Mesothelial cell of epicardium (in vitro differentiated cells): ENCODE data around the gene SLC26A11. TPM values are rescaled to one million over a fixed set of nuclear protein-coding genes. Genes with fewer than 3 reads are reported as not detected.
"Not testable (repeated sequence)": the region's sequence is repeated elsewhere in the genome, so short reads cannot be mapped to it uniquely, and the experiment has no call there.

ENCODE experiments used
- DNase-seq, 2 experiments: peaks; one replicate each; pipeline ENCODE4 v3.0.0; 2021; ENCODE audit warnings: low spot score in 2 of 2; ENCODE audit not compliant: unreplicated experiment in 2 of 2
- H3K27ac Mint-ChIP-seq: 2 replicates; pipeline ENCODE4 v1.8.0; 2021; ENCODE audit warnings: mixed read lengths
- H3K27me3 Mint-ChIP-seq: 2 replicates; pipeline ENCODE4 v1.8.0; 2021; ENCODE audit warnings: low read depth, mixed read lengths
- H3K36me3 Mint-ChIP-seq: 2 replicates; pipeline ENCODE4 v1.8.0; 2021; ENCODE audit warnings: mixed read lengths
- H3K4me1 Mint-ChIP-seq: 2 replicates; pipeline ENCODE4 v1.8.0; 2021; ENCODE audit warnings: mixed read lengths
- H3K4me3 Mint-ChIP-seq: 2 replicates; pipeline ENCODE4 v1.8.0; 2021; ENCODE audit warnings: mild to moderate bottlenecking, moderate library complexity, mixed read lengths
- H3K9me3 Mint-ChIP-seq: 2 replicates; pipeline ENCODE4 v1.8.0; 2021; ENCODE audit warnings: mixed read lengths
- CTCF ChIP-seq: fragments of 200-600 bp; sonication (generic); IDR thresholded peaks from one replicate; pipeline ENCODE4 v1.5.0; 2021; ENCODE audit warnings: antibody characterized with exemption; ENCODE audit not compliant: unreplicated experiment
- total RNA-seq: library from RNA; stranded (reverse); gene quantifications from 3 replicates; pipeline ENCODE4 v1.2.1, GENCODE V29; 2021

Gene SLC26A11
- total RNA-seq, 1 donor from 2014 or later: 41.2 TPM

GRCh38 chr17:80237386-80237785, 17.2 kb downstream of the SLC26A11 start:
- H3K36me3 Mint-ChIP-seq: peaks cover 63% of the 10 kb centered on the region
- H3K4me1 Mint-ChIP-seq: no peaks in the 10 kb centered on the region
- H3K4me3 Mint-ChIP-seq: no peak overlapping the region
- DNase-seq: no peak
- H3K27ac Mint-ChIP-seq: no peak overlapping the region
- no peak for TF ChIP-seq CTCF
- peaks cover 15% of the 10 kb centered on the region for H3K9me3 Mint-ChIP-seq
- no peaks in the 10 kb centered on the region for H3K27me3 Mint-ChIP-seq

- H3K4me1 Mint-ChIP-seq: no peaks in the 10 kb centered on the region
- H3K27me3 Mint-ChIP-seq: no peaks in the 10 kb centered on the region
- no peak for TF ChIP-seq CTCF
- no peak for DNase-seq
- no peaks in the 10 kb centered on the region for H3K9me3 Mint-ChIP-seq
- no peak overlapping the region for H3K27ac Mint-ChIP-seq
- peaks cover 36% of the 10 kb centered on the region for H3K36me3 Mint-ChIP-seq
- no peak overlapping the region for H3K4me3 Mint-ChIP-seq
These were observed 22.3 kb downstream of the SLC26A11 start for GRCh38 chr17:80242505-80242904.

GRCh38 chr17:80243526-80244433, 23.6 kb downstream of the SLC26A11 start:
- H3K9me3 Mint-ChIP-seq: no peaks in the 10 kb centered on the region
- H3K4me1 Mint-ChIP-seq: no peaks in the 10 kb centered on the region
- no peaks in the 10 kb centered on the region for H3K27me3 Mint-ChIP-seq
- peaks cover 28% of the 10 kb centered on the region for H3K36me3 Mint-ChIP-seq
- H3K4me3 Mint-ChIP-seq: no peak overlapping the region
- H3K27ac Mint-ChIP-seq: no peak overlapping the region
- no peak for DNase-seq
- TF ChIP-seq CTCF: no peak

GRCh38 chr17:80244448-80244847, 24.2 kb downstream of the SLC26A11 start:
- H3K9me3 Mint-ChIP-seq, H3K27me3 Mint-ChIP-seq, H3K27ac Mint-ChIP-seq, H3K4me3 Mint-ChIP-seq, H3K4me1 Mint-ChIP-seq, DNase-seq: not testable (repeated sequence)
- peaks cover 28% of the 10 kb centered on the region for H3K36me3 Mint-ChIP-seq

- DNase-seq: no peak
- no peaks in the 10 kb centered on the region for H3K9me3 Mint-ChIP-seq
- no peak overlapping the region for H3K27ac Mint-ChIP-seq
- no peak overlapping the region for H3K4me3 Mint-ChIP-seq
- TF ChIP-seq CTCF: no peak
- H3K4me1 Mint-ChIP-seq: no peaks in the 10 kb centered on the region
- no peaks in the 10 kb centered on the region for H3K27me3 Mint-ChIP-seq
- peaks cover 27% of the 10 kb centered on the region for H3K36me3 Mint-ChIP-seq
These were observed 24.8 kb downstream of the SLC26A11 start for GRCh38 chr17:80244871-80245509.

- Mint-ChIP-seq H3K27ac (no peak overlapping the region), H3K4me3 (no peak overlapping the region), H3K27me3 (no peaks in the 10 kb centered on the region), H3K9me3 (no peaks in the 10 kb centered on the region), H3K4me1 (no peaks in the 10 kb centered on the region), H3K36me3 (peaks cover 29% of the 10 kb centered on the region)
- TF ChIP-seq CTCF: no peak
- no peak for DNase-seq
These were observed 25.5 kb downstream of the SLC26A11 start for GRCh38 chr17:80245566-80246265.
